SU-DHL-6 (cell line): ENCODE measurements around the gene DHX15.
A peak's percentile ranks its signal among the peaks of the same experiment; 100 is the strongest.

ENCODE experiments used
- H2AFZ ChIP-seq: fragments of 200-600 bp; sonication (generic); 2 replicates; pipeline ENCODE4 v1.6.1; 2014; ENCODE audit warnings: low read depth, mild to moderate bottlenecking, moderate library complexity, mixed read lengths, antibody characterized with exemption, low read length; ENCODE audit not compliant: severe bottlenecking
- H3F3A ChIP-seq: fragments of 200-600 bp; shearing (Covaris generic); 2 replicates; pipeline ENCODE4 v1.6.0; 2016; ENCODE audit warnings: antibody characterized with exemption, mild to moderate bottlenecking; ENCODE audit not compliant: insufficient read depth
- H3K27ac ChIP-seq: fragments of 200-600 bp; sonication (generic); 2 replicates; pipeline ENCODE4 v1.5.1; 2016; ENCODE audit warnings: low read depth, mild to moderate bottlenecking, low read length, moderate library complexity, mixed read lengths
- H3K27me3 ChIP-seq: fragments of 200-600 bp; sonication (generic), shearing (Covaris generic); 2 replicates; pipeline ENCODE4 v1.6.0; 2014; ENCODE audit warnings: mild to moderate bottlenecking, low read length
- H3K36me3 ChIP-seq: fragments of 200-600 bp; sonication (generic); 2 replicates; pipeline ENCODE4 v1.6.1; 2014; ENCODE audit warnings: mild to moderate bottlenecking, low read length, mixed read lengths
- H3K4me2 ChIP-seq: fragments of 300-600, 200-600 bp; shearing (Covaris generic), sonication (generic); 2 replicates; pipeline ENCODE4 v1.6.0; 2014; ENCODE audit warnings: low read length, low read depth, mild to moderate bottlenecking; ENCODE audit not compliant: poor library complexity, severe bottlenecking
- H3K4me3 ChIP-seq: fragments of 200-600 bp; sonication (generic); 2 replicates; pipeline ENCODE4 v1.5.1; 2014; ENCODE audit warnings: antibody characterized with exemption, low read length, mild to moderate bottlenecking, mixed read lengths; ENCODE audit not compliant: insufficient read depth, poor library complexity, severe bottlenecking
- H3K79me2 ChIP-seq: fragments of 200-600 bp; sonication (generic); 2 replicates; pipeline ENCODE4 v1.6.1; 2014; ENCODE audit warnings: mild to moderate bottlenecking, low read length, moderate library complexity; ENCODE audit not compliant: insufficient read depth
- H3K9ac ChIP-seq: fragments of 200-600 bp; sonication (generic); 2 replicates; pipeline ENCODE4 v1.7.0; 2014; ENCODE audit warnings: mild to moderate bottlenecking, low read length
- H3K9me2 ChIP-seq: fragments of 200-600 bp; sonication (generic); replicated peaks from 2 replicates; pipeline ENCODE4 v1.6.1; 2014; ENCODE audit warnings: low read length; ENCODE audit not compliant: insufficient read depth
- H3K9me3 ChIP-seq: fragments of 200-600 bp; sonication (generic); 2 replicates; pipeline ENCODE4 v1.6.1; 2014; ENCODE audit warnings: low read length, mixed read lengths; ENCODE audit not compliant: insufficient read depth
- H4K20me1 ChIP-seq: fragments of 200-600 bp; sonication (generic); 2 replicates; pipeline ENCODE4 v1.6.1; 2014; ENCODE audit warnings: low read depth, mild to moderate bottlenecking, antibody characterized with exemption, low read length, moderate library complexity, mixed read lengths
- CTCF ChIP-seq: fragments of 200-600 bp; sonication (generic); IDR thresholded peaks from one replicate; pipeline ENCODE4 v1.5.1; 2017; ENCODE audit warnings: antibody characterized with exemption, mild to moderate bottlenecking, low read length, moderate library complexity; ENCODE audit not compliant: insufficient read depth, poor library complexity, severe bottlenecking
- EZH2phosphoT487 ChIP-seq: fragments of 200-600 bp; sonication (generic), shearing (Covaris generic); conservative IDR thresholded peaks from 2 replicates; pipeline ENCODE4 v1.6.1; 2018; ENCODE audit warnings: mild to moderate bottlenecking, antibody characterized with exemption, low read length, moderate library complexity, mixed read lengths

DHX15 gene

GRCh38 chr4:24565054-24565453 is 19.3 kb downstream of the DHX15 start:
- Histone ChIP-seq H3K36me3 (peaks cover 83% of the 10 kb centered on the region), H3K79me2 (peaks cover 100% of the 10 kb centered on the region)

GRCh38 chr4:24564488-24564887 is 19.9 kb downstream of the DHX15 start:
- no peaks in the 10 kb centered on the region for H3K27me3 ChIP-seq
- no peak overlapping the region for H3K4me3 ChIP-seq
- H3K9me2 ChIP-seq = no peaks in the 10 kb centered on the region
- H3F3A ChIP-seq = peaks cover 7% of the 10 kb centered on the region; the same call in 1 of the 2 replicates
- H2AFZ ChIP-seq = no peak overlapping the region
- H3K36me3 ChIP-seq = peaks cover 79% of the 10 kb centered on the region
- H3K27ac ChIP-seq = no peak overlapping the region
- no peak overlapping the region for H3K9ac ChIP-seq
- H3K79me2 ChIP-seq = peaks cover 100% of the 10 kb centered on the region
- TF ChIP-seq EZH2phosphoT487 = no peak
- peaks cover 91% of the 10 kb centered on the region for H4K20me1 ChIP-seq
- H3K9me3 ChIP-seq = no peaks in the 10 kb centered on the region
- H3K4me2 ChIP-seq = no peak overlapping the region

More at GRCh38 chr4:24565054-24565453, 19.3 kb downstream of the DHX15 start:
- Histone ChIP-seq H3F3A (peaks cover 5% of the 10 kb centered on the region; the same call in 1 of the 2 replicates), H2AFZ (no peak overlapping the region), H3K27me3 (no peaks in the 10 kb centered on the region), H3K9me2 (no peaks in the 10 kb centered on the region), H3K9me3 (no peaks in the 10 kb centered on the region), H3K4me2 (no peak overlapping the region), H3K9ac (no peak overlapping the region), H3K4me3 (no peak overlapping the region), H3K27ac (no peak overlapping the region), H4K20me1 (peaks cover 91% of the 10 kb centered on the region)
- TF ChIP-seq CTCF (no peak), EZH2phosphoT487 (no peak)

- Histone ChIP-seq H3K27ac (no peak overlapping the region), H3K4me3 (no peak overlapping the region), H3K36me3 (peaks cover 64% of the 10 kb centered on the region), H4K20me1 (peaks cover 94% of the 10 kb centered on the region), H3K9ac (no peak overlapping the region), H2AFZ (no peak overlapping the region), H3K9me3 (no peaks in the 10 kb centered on the region), H3K4me2 (no peak overlapping the region), H3F3A (peaks cover 24% of the 10 kb centered on the region), H3K27me3 (no peaks in the 10 kb centered on the region), H3K79me2 (peaks cover 100% of the 10 kb centered on the region), H3K9me2 (no peaks in the 10 kb centered on the region)
- TF ChIP-seq EZH2phosphoT487 (no peak), CTCF (no peak)
Observed at GRCh38 chr4:24561438-24562139, 22.8 kb downstream of the DHX15 start.

GRCh38 chr4:24560868-24561368 is 23.4 kb downstream of the DHX15 start:
- Histone ChIP-seq H3F3A (peaks cover 24% of the 10 kb centered on the region), H3K4me3 (no peak overlapping the region), H3K9me3 (no peaks in the 10 kb centered on the region), H2AFZ (no peak overlapping the region), H3K4me2 (peak overlapping the region; percentile 2), H3K9me2 (no peaks in the 10 kb centered on the region), H3K9ac (no peak overlapping the region), H4K20me1 (peaks cover 95% of the 10 kb centered on the region), H3K79me2 (peaks cover 100% of the 10 kb centered on the region), H3K27me3 (no peaks in the 10 kb centered on the region), H3K36me3 (peaks cover 65% of the 10 kb centered on the region), H3K27ac (no peak overlapping the region)
- no peak for TF ChIP-seq CTCF
- no peak for TF ChIP-seq EZH2phosphoT487
